ENCODE data around the gene LETM1.

The LETM1 gene

GRCh38 chr4:1803523-1804423 lies 52.2 kb downstream of the LETM1 start:
- DNase-seq (ENCODE audit: low read depth), result no peak
- no peak overlapping the region for H3K4me3 ChIP-seq (ENCODE audit: low read depth, low read length)
- no peak for TF ChIP-seq CTCF (IDR thresholded peaks at IDR 0.05; ENCODE audit: insufficient read depth, low read depth, low read length, missing control alignments)

GRCh38 chr4:1802720-1803522 lies 53.0 kb downstream of the LETM1 start:
- TF ChIP-seq CTCF (IDR thresholded peaks at IDR 0.05; ENCODE audit: insufficient read depth, low read depth, low read length, missing control alignments), result no peak

GRCh38 chr4:1802151-1802715 lies 53.7 kb downstream of the LETM1 start:
- no peak overlapping the region for H3K4me3 ChIP-seq (ENCODE audit: low read depth, low read length)

More at GRCh38 chr4:1802720-1803522, 53.0 kb downstream of the LETM1 start:
- DNase-seq (ENCODE audit: low read depth), result no peak
- no peak overlapping the region for H3K4me3 ChIP-seq (ENCODE audit: low read depth, low read length)

GRCh38 chr4:1801286-1801958 lies 54.5 kb downstream of the LETM1 start:
- no peak overlapping the region for H3K4me3 ChIP-seq (ENCODE audit: low read depth, low read length)
- no peak for DNase-seq (ENCODE audit: low read depth)
- no peak for TF ChIP-seq CTCF (IDR thresholded peaks at IDR 0.05; ENCODE audit: insufficient read depth, low read depth, low read length, missing control alignments)

More at GRCh38 chr4:1802151-1802715, 53.7 kb downstream of the LETM1 start:
- no peak for DNase-seq (ENCODE audit: low read depth)
- TF ChIP-seq CTCF (IDR thresholded peaks at IDR 0.05; ENCODE audit: insufficient read depth, low read depth, low read length, missing control alignments), result no peak

- H3K4me3 ChIP-seq (ENCODE audit: low read depth, low read length), result no peak overlapping the region
- TF ChIP-seq CTCF (IDR thresholded peaks at IDR 0.05; ENCODE audit: insufficient read depth, low read depth, low read length, missing control alignments), result no peak
- no peak for DNase-seq (ENCODE audit: low read depth)
These were observed 55.2 kb downstream of the LETM1 start for GRCh38 chr4:1800805-1801204.
